Stimulated activated CD4-positive, alpha-beta T cell treated with anti-CD3 and anti-CD28 coated beads, Interleukin-15, amount 100 ng/mL, for 1 hour (primary cell): Measurements from ENCODE around the gene SAMD4A.
"Not testable (repeated sequence)": the region's sequence is repeated elsewhere in the genome, so short reads cannot be mapped to it uniquely, and the experiment has no call there.

Experiments used
- DNase-seq, 2 donors: peaks; one replicate each; pipeline ENCODE4 v3.0.0-alpha.2; 2020; ENCODE audit warnings: low read depth in 1 of 2, low spot score in 1 of 2

SAMD4A gene

DNA sequence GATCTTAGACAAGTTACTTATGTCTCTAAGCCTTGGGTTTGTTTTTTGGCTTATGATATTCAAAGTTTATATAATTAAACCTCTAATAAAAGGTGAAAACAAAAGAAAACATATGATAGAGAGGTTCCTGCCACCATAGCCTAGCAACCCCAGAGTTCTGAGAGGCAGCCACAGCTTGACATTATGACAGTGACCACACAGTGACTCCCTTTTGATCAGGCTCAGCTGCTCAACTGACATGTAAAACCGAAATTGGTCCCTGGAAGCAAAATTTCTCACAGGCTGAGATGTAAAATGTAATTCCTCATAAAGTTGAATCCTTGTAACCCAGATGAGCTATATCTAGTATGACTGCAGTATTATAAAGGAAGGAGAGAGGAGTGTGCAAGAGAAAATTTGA lies 227.2 kb downstream of the SAMD4A start:
- DNase-seq, result no peak

DNA sequence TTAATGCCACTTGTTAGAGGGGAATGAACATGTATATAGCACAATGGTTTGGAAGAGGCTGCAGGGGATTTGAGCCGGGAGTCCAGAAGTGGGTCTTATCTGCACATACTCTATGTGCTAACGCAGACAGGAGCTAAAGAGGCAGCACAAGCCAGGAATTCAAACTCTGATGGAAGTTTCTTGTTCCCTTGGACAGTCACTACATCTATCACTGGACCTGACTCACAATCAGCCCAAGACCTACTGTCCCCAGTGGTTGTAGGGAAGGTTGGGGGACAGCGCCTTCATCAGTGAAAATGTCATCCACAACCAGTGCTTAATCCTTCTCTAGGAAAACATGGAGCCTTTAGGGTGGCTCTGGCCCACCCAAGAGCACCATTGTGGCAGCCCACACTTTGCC lies 227.9 kb downstream of the SAMD4A start:
- no peak for DNase-seq

DNA sequence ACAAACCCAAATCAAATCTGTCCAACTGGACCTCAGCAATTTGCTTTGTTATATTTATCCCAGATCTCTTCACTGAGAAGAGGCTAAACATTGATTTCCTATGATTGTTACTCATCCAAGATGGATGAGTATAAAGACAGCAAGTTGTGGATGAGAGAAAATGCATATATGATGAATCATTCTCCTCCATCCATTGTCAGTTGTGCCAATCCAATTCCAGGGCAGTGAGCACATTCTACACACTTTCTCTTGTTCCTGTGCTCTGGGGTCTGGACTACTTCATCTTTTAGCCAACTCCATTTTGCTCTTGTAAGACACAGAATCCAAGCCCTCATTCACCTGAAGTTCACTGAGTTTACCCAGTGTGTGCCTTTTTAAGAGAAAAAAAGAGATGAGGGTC lies 230.0 kb downstream of the SAMD4A start:
- DNase-seq, result no peak

GRCh38 chr14:54797556-54797955 lies 230.6 kb downstream of the SAMD4A start:
- no peak for DNase-seq

DNA sequence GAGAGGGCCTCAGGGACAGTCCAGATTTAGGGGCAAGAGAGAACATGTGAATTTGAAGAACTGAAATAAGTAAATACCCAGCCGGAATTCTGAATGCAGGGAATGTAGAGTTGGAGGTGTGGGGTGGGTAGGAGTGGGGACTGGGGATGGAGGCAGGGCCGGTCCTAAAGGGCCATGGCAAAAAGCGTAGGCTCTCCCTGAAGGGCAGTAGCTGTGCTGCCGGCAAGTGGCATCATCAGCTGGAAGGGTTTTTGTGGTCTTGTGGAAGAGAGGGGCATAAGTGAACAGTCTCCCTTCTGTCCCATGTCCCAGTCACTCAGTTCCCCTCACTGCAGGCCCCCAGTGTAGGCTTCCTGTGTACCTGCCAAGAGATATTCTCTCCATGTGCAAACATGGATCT lies 231.1 kb downstream of the SAMD4A start:
- DNase-seq, result no peak

DNA sequence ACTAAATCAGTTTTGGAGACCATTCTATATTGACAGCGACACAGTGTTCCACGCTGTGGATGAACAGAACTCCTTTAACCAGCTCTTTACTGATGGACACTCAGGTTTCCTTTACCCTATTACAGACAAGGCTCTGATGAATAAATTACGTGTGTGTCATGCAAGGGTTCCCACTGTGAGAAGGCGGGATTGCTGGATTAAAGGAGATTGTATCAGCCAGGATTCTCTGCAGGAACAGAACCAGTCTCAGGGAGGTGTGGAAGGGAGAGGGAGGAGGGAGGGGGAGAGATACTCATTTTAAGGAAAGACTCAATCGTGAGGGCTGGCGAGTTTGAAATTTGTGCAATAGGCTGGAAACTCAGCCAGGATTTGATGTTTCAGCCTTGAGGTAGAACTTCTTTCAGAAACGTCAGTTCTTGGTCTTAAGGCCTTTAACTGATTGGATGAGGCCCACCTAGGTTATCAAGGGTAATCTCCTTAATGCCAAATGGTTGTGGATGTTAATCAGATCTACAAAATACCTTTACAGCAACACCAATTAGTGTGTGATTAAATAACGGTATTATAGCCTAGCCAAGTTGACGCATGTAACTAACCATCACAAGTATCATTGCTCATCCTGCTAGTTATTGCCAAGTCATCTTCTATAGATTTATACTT lies 231.7 kb downstream of the SAMD4A start:
- no peak for DNase-seq

- DNase-seq, result not testable (repeated sequence)
These were observed 234.6 kb downstream of the SAMD4A start for GRCh38 chr14:54801482-54801881.

DNA sequence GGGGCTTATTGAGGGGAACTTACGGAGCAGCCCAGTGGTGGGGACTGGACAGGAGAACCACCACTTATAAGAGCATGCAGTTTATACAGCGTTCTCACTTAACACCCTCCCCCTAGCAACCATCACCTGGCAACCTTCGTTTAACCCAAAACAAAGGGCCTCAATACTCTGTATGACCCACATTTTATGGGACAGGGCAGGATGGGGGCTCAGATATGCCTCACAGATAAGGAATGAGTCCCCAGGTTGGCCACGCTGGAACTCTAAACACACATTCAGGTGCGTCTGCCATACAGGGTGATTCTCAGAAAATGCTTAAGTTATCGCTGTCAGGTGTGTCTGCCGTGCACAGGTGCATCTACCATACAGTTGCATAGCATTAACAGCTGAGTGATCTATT lies 236.5 kb downstream of the SAMD4A start:
- no peak for DNase-seq

GRCh38 chr14:54803926-54804537 lies 237.1 kb downstream of the SAMD4A start:
- DNase-seq, result no peak

DNA sequence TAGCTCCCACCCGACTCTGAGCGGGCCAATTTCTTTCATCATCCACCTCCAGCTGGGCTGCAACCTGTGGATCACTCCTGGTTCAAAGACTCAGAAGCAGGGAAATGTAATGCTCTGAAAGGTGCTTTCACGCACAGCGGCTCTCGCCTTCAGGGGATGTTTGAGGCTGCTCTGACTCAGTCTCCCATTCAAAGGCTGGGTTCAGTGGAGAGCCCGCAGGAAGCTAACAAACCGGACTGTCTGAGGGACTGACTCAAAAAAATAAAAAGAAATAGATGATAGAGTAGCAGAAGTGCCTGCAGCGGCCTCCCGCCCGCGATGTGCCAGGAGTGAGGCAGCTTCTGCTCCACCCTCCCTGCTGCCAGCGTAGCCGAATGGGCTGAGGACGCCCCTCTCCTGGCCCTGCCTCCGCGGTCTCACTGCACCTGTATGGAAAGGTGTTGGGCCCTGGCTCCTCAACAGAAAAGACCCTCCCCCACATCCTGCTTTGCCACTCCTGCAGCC lies 237.7 kb downstream of the SAMD4A start:
- DNase-seq, result no peak

- no peak for DNase-seq
These were observed 238.1 kb downstream of the SAMD4A start for GRCh38 chr14:54805070-54805444.

DNA sequence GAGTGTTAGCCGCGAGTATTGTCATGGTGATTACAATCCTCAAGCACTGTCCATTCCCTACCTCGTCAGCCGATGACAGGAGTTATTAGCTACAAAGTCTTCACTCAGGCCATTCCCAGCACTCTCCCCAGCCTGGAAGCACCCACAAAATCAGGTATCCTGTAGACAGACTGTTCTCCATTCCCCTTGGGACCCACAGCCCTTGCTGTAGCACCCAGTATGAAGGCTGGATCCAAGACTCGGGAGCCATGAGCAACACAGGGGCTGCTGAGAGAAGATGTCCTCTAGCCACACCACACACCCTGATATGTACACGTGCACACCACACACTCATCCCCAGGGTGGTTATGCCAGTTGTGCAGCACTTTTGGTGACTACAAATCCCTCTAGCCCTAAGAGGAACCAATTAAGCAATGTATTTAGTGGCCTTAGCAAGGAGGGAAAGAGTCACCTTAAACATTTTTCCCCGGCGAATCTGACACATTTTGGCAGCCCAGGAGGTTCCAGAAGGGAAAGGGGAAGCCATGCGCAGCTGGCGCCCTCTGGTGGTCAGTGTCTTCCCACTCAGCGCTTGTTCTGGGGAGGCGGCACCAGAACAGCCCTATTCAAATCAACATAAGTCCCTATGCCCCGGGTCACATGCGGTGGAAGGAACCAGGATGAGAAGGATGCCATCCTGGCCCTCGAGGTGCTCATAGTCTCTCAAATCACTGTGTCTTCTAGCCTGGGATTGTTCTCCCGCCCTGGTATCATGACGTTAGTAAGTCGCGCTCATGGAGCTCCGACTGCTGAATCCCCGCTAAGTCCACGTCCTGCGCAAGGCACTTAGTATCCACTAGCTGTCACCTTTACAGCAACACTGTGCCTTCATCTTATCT lies 238.8 kb downstream of the SAMD4A start:
- peak; percentile 36 to 62 for DNase-seq

DNA sequence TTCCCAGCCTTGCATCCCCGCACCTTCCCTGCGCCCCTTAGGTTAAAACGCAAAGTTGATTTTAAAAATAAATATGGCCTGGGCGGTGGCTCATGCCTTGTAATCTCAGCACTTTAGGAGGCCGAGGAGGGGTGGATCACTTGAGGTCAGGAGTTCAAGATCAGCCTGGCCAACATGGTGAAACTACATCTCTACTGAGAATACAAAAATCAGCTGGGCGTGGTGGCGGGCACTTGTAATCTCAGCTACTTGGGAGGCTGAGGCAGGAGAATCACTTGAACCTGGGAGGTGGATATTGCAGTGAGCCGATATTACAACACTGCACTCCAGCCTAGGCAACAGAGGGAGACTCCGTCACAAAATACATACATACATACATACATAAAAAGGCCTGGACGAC lies 239.7 kb downstream of the SAMD4A start:
- no peak for DNase-seq

GRCh38 chr14:54807428-54807827 lies 240.5 kb downstream of the SAMD4A start:
- no peak for DNase-seq

DNA sequence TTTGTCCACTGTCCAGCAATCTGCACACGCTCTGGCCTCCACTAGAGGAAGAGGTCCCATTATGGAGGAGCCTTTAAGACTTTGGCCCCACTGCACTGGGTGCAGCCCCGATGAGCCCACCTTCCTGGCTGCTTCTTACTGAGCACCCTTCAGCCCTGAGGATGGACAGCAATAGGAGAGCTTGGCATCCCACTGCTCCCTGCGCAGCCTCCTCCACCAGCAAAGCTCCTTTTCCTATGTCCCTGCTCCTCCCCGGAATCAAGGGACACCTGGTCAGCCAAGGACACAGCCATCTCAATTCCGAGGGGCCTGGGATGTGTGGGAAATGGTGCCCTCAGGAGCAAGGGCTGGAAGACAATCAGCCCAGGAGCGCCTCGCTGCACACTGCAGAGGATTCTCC lies 241.0 kb downstream of the SAMD4A start:
- no peak for DNase-seq

GRCh38 chr14:54808326-54809161 lies 241.6 kb downstream of the SAMD4A start:
- no peak for DNase-seq

GRCh38 chr14:54809767-54810166 lies 242.8 kb downstream of the SAMD4A start:
- no peak for DNase-seq

DNA sequence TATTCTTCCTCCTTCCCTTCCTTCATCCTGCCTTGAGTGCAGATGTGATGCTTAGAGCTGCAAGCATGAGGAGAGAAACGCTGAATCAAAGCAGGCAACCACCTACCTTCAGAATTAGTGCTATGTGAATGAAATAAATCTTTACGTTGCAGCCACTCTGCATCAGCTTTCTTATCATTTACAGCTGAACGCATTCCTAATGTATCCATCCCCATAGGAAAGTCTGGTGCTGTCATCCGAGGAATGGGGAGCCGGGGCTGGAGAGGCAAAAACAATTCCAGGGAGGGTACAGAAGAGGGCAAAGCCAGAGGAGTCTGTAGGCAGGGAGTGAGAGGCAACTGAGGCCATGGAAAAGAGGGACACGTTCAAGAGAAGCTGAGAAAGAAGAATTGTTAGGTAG lies 245.7 kb downstream of the SAMD4A start:
- no peak for DNase-seq

- DNase-seq, result no peak
These were observed 246.2 kb downstream of the SAMD4A start for GRCh38 chr14:54813081-54813480.

DNA sequence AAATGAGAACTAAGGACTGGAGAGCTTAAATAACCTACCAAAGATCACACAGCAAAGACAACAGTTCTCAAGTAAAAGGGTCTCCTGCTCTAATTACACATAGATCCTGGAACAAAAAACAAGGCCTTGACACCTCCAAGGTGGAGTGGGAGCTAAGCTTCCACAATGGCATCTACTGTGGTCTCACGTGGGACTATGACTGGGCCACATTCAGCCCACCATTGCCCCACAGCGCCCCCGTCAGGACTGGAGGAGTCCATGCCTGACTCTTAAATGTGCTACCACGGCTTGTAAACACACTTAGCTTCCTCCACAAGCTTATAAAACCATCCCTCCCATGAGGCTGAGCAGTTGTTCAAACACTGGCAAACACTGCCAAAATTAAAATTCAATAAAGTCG lies 247.1 kb downstream of the SAMD4A start:
- no peak for DNase-seq

DNA sequence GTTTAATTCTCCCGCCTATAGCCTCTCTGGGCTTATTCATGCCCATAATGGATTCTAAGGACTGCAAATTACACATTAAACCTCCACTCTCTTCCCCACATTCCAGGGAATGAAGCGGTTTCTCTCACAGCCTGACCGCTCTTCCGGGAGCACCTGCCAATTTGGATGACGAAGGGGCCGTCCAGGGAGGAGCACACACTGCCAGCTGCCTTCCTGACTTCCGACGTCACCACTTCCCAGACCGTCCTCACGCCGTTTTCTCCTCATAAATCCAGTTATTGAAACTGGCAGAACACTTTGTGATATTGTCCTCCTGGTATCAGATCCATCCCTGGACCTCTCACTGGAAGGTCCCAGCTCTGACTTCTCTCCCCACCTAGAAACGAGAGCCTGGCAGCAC lies 248.1 kb downstream of the SAMD4A start:
- no peak for DNase-seq
